ENCODE measurements around the gene HS6ST3.

The HS6ST3 gene

GRCh38 chr13:96677029-96677428, 587.1 kb downstream of the HS6ST3 start:
- DNase-seq = no peak

GRCh38 chr13:96678801-96679200, 588.9 kb downstream of the HS6ST3 start:
- no peak for DNase-seq

- no peak for DNase-seq
Observed at GRCh38 chr13:96680898-96681297, 591.0 kb downstream of the HS6ST3 start.

DNA sequence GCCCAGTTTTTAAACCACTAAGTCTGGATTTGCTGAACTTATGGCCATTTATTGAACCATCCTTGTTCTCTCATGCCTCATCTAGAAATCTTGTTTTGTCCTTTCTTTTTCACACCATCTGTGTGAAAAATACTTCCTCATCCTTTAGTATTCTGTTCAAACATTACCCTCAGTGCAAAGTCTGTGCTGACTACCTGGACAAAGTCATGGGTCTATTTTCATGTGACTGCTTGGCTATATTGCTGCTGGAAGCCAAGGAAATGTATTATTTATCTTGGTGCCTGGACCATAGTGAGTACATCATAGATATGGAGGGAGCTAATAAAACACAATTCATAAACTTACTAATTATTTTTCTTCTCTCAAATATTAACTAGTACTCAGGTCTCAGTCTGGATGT, 591.9 kb downstream of the HS6ST3 start:
- no peak for DNase-seq

DNA sequence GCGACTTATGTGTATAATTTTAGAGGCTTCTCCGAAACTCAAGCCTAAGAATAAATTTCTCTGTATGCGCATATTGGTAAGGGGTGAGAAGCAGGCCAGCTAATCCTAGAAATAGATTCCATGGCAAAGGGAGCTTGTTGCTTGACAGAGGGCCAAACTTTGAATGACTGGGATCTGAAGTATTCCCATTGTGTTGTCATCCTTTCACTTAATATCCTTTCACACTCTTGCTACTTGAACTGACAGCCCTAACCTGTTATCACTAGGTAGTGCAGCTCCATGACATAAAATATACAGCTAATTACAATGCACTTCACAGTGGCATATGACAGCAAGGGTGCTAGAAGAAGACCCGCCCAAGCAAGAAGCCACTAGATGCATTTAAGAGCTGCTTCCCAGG, 594.6 kb downstream of the HS6ST3 start:
- DNase-seq = no peak

DNA sequence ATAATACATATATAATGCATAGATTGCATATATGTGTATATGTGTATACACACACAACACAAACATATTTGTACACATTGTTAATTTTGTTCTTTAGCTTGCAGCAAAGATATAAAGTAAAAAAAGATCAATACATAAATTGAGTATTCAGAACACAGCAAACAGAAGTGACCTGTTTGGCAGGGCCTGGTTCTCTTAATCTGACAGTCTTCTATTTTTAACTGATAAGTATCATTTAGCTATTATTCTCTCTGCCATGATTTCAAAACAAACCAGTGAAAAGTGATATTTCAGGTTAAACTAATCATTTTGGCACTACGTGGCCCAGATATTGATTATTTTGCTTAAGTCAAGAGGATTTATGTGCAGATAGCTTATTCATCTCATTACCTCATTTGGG, 595.0 kb downstream of the HS6ST3 start:
- DNase-seq = no peak

DNA sequence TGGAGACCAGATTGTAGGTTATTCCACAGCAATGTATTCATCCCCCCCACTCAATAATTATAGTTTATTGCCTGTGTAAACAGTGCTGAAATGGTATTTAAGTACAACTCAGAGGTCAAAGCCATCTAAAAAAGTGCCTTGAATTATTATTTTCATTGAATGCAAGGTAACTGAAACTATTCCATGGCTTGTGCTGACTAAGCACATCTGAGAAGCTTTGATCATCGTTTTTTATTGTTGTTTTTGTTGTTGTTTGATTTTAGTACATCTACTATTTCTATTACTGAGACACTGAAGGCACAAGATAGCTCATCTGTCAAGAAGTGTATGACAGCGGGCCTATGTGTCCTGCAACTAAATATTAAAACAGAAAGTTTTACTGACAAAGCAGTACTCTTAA, 596.4 kb downstream of the HS6ST3 start:
- no peak for DNase-seq

DNA sequence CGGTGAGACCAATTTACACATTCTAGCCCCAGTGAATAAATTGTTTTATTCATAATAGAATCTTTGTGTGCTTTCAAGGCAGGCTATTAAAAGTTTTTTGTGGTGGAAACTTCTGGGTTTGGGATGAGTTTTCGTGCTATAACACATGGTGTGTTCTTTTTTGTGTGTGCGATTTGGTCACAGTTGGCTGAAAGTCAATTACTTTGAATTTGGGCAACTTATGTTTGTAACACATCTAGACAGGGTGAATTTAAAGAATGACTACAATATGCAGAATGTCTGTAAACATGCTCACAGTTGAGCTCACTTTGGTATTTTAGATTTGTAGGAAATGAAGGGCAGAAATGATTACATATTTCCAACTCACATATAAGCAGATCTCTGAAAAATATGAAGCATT, 597.3 kb downstream of the HS6ST3 start:
- DNase-seq = no peak

- no peak for DNase-seq
Observed at GRCh38 chr13:96690998-96691397, 601.1 kb downstream of the HS6ST3 start.

GRCh38 chr13:96696389-96696900, 606.5 kb downstream of the HS6ST3 start:
- DNase-seq = no peak

DNA sequence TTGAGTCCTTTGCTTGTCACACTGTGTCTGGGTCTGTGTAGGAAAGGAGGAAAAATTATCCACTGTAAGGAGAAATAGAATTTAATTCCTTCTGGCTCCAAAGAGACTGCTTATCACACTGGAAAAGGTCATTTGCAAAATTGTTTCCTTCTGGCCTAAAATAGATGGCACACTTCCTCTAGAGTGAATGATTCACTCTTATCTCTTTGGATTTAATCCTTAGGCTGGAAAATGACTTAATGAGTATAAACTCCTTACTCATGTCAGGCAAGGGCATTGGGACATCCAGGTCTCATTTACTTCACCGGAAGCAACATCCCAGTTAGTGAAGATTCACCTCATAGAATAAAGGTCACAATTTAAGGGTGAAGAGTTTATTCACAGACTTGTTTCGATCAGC, 610.8 kb downstream of the HS6ST3 start:
- DNase-seq = no peak

DNA sequence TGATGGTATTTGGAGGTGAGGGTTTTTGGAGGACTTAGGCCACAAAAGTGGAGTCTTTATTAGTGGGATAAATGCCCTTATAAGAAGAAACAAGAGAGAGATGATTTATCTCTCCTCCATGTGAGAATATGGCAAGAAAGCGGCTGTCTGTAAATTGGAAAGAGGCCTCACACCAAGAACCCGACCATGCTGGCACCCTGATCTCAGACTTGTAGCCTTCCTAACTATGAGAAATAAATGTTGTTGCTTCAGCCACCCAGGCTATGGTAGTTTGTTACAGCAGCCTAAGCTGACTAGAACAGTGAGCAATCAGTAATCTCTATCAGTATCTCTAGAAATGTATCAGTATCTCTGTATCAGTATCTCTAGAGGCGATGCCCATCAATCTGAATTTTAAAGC, 617.2 kb downstream of the HS6ST3 start:
- DNase-seq = no peak

DNA sequence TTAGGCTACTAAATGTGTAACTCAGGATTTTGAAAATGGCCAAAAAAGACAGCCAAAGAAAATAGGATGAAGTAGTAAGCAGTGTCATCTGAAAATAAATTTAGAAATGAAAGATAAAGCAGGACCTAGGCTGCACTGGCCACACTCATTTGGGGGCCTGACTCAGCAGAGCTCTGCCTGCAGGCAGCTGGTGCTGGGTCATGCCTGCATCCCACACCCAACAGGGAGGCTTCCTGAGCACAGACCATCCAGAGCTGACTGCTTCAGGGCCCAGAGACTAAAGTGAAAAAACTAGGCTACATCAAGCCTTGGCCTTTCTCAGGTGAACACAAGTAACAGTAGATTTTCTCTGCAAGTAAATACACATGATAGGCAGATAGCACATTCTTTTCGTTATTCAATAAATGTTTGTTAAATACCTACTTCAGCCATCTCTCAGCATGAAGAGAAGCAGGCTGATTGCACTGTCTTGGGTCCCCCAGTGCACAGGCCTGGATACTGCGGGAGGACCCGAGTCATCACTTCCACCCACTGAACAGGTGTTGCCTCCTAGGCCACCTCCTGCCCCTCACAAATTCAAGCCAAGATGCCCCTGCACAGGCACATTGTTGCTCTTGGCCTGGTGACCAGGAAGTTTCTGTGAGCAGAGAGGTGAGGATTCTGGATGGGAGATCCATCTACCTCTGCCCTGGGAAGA, 620.4 kb downstream of the HS6ST3 start:
- DNase-seq = no peak

GRCh38 chr13:96720446-96720845, 630.5 kb downstream of the HS6ST3 start:
- DNase-seq = no peak

DNA sequence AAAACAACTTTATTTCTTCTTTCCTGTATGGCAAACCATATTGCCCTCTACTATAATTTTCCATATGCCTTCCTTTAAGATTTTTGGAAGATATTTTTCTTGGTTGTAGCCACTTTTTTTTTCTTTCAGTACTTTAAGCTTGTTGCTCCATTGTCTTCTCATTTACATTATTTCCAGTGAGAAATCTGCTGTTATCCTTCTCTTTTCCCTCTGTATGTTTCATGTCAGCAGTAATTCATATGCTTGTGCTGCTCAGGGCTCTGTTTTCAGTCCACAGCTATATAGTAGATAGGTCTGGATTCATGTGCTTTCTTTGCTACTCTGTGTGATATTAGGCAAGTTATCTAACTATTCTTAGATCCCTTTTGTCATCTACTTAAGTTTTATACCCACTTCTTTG, 636.7 kb downstream of the HS6ST3 start:
- DNase-seq = no peak

DNA sequence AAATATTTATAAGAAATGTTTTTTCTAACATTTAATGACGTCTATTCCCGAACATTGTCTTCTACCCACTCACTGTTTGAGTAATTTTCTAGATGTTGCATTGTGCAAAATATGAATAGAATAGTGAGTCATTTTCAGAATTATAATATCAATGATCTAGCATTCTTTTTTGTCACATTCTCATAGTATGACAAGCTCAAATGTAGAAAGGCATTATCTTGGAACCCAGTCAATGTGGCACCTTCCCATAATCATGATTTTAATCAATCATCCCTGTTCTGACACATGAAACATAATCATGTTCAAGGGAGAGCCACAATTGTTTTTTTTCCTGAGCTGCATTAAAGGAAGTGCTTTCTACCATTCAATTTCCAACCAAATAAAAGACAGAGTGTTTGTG, 638.6 kb downstream of the HS6ST3 start:
- no peak for DNase-seq

GRCh38 chr13:96730676-96731075, 640.8 kb downstream of the HS6ST3 start:
- no peak for DNase-seq

- no peak for DNase-seq
Observed at GRCh38 chr13:96734499-96734898, 644.6 kb downstream of the HS6ST3 start.

GRCh38 chr13:96741779-96742178, 651.9 kb downstream of the HS6ST3 start:
- DNase-seq = no peak

- DNase-seq = no peak
Observed at GRCh38 chr13:96743296-96744089, 653.6 kb downstream of the HS6ST3 start.

GRCh38 chr13:96744367-96745331, 654.7 kb downstream of the HS6ST3 start:
- no peak for DNase-seq

- no peak for DNase-seq
Observed at GRCh38 chr13:96746886-96747285, 657.0 kb downstream of the HS6ST3 start.

DNA sequence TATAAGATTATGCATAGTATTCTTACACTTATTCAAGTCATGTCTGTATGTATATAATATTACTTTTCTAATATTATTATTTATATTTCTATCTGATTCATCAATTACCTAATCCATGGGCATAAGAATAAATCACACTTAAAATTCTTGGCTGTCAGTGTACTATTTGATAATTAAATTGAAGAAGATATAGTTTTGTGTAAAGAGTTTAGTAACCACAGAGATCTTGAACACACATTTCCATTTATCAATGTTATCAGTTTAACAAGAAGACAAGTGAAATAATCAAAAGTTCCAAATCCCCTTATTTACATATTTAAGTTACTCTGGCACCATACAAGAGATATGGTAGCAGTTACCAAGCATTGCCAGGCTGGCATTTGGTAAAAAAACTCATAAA, 659.9 kb downstream of the HS6ST3 start:
- DNase-seq = no peak
